ENCODE measurements around the gene ENG.
"Not testable (repeated sequence)": the region's sequence is repeated elsewhere in the genome, so short reads cannot be mapped to it uniquely, and the experiment has no call there.

The ENG gene

DNA sequence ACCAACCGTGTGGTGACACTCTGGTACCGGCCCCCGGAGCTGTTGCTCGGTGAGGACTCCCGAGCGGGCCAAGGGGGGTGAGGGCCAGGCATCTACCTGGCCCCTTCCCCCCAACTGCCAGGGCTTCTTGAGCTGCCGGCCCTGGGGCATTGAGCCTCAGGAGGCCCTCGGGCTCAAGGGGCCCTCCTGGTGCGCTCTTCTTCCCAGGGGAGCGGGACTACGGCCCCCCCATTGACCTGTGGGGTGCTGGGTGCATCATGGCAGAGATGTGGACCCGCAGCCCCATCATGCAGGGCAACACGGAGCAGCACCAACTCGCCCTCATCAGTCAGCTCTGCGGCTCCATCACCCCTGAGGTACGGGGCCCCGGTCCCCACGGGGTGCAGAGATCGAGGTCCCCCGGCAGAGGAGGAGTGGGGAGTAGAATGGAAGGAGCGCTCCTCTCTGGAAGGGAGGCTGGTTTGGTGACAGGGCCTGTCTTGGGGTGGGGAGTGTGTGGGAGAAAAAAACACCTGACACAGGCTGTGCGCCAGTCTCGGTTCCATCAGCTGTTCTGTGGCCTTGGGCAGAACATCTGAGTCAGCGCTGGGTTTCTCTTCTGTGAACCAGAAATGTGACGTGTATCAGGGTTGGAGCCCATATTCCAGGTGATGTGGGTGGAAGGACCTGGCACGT lies 66.0 kb downstream of the ENG start:
- peak; percentile 78 for DNase-seq

GRCh38 chr9:127786773-127787104 lies 67.7 kb downstream of the ENG start:
- DNase-seq = no peak

DNA sequence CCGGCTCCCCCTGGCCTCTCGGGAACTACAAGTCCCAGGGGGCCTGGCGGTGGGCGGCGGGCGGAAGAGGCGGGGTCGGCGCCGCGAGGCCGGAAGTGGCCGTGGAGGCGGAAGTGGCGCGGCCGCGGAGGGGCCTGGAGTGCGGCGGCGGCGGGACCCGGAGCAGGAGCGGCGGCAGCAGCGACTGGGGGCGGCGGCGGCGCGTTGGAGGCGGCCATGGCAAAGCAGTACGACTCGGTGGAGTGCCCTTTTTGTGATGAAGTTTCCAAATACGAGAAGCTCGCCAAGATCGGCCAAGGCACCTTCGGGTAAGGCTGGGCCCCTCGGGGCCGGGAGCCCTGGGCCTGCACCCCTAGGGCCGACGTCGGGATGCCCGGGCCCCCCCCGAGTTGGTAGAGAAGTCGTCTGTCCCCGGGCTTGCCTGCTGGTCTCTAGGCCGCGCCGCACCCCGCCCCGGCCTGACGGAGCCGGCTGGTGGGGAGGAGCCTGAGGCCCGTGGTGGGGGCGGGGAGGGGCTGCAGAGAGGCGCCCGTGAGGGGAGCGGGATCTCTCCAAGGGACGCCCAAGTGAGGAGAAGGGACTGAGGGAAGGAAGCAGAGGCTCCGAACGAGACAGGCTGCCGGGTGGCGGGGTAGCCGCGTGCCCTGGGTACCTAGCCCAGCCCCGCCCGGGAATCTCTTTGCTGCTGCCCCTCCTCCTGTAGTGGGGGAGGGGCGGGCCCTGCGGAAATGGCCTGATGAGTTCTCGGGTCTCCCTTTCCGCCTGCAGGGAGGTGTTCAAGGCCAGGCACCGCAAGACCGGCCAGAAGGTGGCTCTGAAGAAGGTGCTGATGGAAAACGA lies 68.3 kb downstream of the ENG start, which contains the start of gene CDK9:
Gene CDK9 (plus strand): TSS at position 102 of the 840 bp plus-strand sequence. CDS start 115 bp downstream, at position 217.
- DNase-seq = peak; percentile 94

DNA sequence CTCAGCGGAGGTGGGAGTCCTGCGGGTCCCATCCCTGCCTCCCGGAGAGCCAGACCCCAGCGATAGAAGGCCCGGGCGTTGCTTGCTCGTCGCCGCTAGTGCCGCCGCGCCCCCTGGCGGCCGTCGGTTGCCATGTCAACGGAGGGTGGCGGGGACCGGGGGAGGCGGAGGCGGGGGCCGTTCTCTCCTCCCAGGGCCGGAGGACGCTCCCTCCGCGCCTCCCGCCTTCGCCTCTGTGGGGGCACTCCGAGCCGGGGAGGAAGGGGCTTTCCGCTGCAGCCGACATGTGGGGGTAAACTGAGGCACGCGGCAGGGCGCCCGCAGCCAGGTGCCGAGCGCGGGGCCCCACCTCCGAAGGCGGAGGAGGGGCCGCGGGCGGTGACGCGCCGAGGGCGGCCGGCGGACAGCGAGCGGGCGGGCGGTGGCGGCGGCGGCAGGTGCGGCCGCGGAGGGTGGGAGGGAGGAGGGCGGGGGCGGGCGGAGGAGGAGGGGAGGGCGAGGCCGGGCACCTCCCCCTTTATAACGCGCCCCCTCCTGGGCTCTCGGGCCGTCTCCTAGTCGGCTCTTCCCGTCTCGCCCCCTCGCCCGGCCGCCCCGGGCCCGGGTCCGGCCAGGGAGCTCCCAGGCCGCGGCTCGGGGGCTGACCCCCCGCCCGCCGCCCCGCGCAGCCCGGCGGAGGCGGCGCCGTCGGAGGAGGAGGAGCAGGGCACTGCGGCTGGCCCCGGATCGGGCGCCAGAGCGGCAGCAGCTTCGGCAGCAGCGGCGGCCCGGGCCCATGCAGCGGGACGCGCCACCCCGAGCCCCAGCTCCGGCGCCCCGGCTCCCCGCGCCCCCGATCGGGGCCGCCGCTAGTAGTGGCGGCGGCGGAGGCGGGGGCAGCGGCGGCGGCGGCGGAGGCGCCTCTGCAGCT lies 69.2 kb downstream of the ENG start:
- DNase-seq = peak; percentile 91

GRCh38 chr9:127783111-127784008 lies 71.1 kb downstream of the ENG start:
- DNase-seq = peak; percentile 64

DNA sequence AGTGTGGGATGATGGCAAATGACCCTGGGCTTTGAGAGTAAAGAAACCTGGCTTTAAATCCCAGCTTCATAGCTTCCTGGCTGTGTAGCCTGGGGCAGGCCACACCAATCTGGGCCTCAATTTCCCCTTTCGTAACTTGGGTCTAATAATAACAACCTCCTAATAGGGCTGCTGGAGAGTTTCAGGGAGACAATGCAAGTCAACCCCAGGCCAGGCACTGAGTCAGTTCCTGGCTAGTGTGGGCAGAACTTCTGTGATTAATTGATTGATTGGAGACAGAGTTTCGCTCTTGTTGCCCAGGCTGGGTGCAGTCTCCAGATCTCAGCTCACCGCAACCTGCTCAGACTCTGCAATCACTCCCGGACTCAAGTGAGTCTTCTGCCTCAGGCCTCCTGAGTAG lies 72.7 kb downstream of the ENG start:
- no peak for DNase-seq

DNA sequence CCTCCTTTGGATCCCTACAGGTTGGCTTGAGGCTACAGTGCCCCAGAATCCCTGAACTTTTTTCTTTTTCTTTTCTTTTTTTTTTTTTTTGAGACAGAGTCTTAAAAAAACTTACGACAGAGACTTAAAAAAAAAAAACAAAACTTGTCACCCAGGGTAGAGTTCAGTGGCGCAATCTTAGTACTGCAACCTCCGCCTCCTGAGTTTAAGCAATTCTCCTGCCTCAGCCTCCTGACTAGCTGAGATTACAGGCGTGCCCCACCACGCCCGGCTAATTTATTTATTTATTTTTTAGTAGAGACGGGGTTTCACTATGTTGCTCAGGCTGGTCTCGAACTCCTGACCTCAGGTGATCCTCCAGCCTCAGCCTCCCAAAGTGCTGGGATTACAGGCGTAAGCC lies 73.5 kb downstream of the ENG start:
- not testable (repeated sequence) for DNase-seq

DNA sequence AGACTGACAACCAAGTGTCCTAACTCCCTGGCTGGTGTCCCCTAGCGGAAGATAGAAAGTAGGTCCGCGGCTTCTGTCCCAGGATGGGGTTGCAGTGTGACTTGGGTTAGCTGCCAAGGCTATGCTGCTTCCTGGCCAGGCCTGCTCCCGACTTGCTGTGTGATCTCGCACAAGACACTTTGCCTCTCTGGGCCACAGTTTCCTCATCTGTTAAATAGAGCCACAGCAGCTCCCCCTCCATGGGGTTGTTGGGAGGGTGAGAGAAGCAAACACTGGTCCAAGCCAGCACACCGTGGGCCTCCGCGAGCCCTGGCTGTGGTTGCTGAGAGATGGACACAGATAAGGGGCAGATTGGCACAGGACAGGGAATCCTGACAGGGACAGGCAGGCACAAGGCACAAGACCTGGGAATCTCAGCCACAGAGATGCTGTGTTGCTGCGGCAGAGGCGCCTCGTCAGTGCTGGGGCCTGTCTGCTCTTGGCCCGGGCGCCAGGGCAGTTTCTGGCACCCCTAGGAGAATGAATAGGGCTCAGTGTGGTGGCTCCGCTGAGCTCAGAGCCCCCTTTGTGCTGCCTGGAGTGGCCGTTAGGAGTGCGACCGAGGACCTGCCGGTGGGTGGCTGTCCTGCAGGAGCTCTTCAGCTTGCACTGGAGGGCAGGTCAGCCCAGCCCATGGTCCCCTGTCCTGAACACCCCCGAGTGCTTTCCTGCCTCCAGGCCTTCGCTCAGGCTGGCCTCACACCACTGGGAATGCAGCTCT lies 74.2 kb downstream of the ENG start:
- no peak for DNase-seq

GRCh38 chr9:127779136-127779981 lies 75.1 kb downstream of the ENG start:
- peak; percentile 74 for DNase-seq

DNA sequence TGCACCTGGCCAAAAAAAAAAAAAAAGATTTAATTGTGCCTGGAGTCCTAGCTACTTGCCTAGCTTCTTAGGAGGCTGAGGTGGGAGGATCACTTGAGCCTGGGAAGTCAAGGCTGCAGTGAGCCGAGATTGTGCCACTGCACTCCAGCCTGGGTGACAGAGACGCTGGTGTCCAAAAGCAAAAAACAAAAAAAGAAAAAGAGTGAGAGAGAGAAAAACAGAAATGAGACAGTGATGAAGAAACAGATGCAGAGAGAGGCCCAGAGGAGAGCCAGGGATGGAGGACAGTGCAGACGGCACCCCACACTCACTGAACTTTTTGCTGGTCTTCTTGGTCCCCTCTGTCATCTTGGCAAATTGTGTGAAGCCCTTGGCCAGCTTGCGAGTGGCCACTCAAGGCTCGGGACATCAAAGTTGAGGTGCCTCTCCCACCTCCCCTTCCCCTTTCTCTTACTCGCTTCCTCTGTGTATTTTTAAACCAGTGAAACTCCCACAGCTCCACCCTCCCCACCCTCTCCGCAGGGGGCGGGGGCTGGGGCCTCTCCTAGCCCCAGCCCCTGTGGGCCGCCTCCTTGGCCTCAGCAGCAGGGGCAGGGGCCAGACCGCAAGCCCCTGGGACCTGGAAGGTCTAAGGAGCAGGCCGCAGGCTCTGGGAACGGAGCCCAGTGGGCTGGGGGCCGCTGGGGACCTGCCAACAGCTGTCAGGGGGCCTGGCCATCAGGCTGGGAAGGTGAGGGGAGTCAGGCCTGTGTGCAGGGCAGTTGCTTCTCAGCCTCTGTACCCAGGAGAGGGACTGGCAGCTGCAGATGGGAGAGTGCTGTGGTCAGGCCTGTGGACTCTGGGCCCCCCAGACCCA lies 76.0 kb downstream of the ENG start, which contains the start of gene SH2D3C:
Gene SH2D3C (minus strand): TSS at position 387 of the 856 bp plus-strand sequence. CDS start 39 bp downstream, at position 348.
- DNase-seq = peak; percentile 62

- DNase-seq = no peak
These were observed 77.0 kb downstream of the ENG start for GRCh38 chr9:127777368-127777980.

DNA sequence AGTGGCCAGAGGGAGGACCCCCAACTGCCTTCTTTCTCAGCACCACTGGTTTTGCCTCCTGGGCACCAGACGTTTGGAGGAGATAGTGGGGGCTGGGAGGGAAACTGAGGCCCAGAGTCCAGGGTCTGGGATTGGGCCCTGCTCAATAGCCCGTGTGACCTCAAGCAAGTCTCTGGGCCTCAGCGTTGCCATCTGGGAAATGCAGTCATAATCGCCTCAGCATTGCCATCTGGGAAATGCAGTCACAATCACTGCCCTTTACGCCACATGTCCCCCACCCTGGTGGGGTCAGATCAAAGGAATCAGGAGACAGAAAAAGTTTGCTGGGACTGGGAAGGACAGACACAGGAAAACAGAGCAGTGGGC lies 77.6 kb downstream of the ENG start:
- peak; percentile 24 for DNase-seq

DNA sequence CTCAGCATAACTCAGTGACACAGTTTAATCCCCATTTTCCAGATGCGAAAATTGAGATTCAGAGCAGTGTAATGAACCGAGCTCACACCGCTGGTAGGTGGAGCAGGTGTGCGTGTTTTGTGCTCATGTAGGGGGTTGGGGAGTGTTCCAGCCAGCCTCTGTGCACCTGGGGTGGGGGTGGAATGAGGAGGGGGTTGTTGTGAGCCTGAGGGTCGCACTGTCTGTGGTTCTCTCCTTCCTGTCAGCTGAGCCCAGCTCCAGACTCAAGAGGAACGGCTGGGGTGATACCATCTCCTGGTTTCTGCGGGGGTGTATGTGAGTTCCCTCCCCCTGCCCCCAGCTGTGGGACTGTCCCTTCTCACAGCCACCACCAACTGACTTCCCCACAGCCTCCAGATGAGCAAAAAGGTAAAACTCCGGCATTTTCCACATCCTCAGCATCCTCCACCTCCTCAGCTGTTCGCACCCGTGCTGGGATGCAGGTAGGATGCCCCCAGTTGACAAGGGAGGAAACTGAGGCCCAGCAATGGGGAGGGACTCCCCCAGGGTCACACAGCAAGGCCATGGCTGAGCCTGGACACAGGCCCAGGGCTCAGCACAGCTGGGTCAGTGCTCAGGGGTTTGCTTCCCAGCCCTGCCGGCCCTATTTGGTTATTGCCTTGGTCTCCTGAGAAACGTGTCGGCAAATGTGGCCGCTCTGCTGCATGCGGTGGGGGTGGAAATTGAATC lies 78.1 kb downstream of the ENG start:
- DNase-seq = peak; percentile 77

GRCh38 chr9:127773981-127774380 lies 80.5 kb downstream of the ENG start:
- DNase-seq = no peak

DNA sequence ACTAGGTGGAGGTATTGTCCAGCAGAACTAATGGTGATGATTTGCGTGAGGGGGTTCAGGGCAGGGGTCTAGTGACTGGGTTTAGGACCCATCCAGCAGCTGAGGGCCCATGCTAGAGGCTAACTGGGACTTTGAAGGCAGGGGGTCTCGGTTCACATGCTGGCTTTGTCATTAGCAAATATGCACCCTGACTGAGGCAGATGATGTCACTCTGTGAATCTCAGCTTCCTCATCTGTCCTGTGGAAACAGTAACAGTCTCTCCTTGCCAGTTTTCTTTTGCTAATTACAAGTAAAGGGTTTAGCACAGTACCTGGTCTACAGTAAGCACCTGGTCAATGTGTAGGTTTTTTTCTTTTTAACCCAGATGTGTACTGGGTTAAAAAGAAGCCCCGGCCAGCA lies 81.2 kb downstream of the ENG start:
- no peak for DNase-seq

GRCh38 chr9:127772603-127773002 lies 81.9 kb downstream of the ENG start:
- no peak for DNase-seq

DNA sequence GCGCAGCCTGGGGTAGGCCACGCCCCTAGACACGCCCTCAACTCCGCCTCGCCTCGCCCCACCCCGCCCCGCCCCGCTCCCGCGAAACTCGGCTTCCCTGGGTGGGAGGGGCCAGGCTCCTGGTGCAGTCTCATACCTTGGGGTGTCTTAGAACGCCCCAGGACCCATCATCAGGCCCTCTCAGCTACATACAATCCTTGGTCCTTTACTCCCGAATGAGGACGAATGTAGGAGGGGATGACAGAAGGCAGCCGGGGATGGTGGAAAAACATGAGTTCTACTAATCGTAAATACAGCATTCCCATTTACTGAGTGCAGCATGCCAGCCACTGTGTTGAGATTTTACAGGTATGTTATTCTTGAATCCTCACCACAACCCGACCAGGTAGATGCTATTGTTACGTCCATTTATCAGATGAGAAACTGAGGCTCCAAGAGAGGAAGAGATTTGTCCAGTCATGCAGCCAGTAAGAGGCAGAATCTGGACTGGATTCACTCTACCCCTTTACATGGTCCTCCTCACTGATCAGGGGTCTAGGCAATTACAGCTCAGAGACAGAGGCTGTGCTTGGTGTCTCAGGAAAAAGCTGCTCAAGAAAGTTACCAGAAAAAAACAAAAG lies 82.8 kb downstream of the ENG start:
- no peak for DNase-seq

Data from activated naive CD4-positive, alpha-beta T cell treated with Interleukin-2 at 50 U/mL for 16 hours (primary cell).